ENCODE results near the gene BTBD1. TPM values are rescaled to one million over a fixed set of nuclear protein-coding genes. Genes with fewer than 3 reads are reported as not detected.

The BTBD1 gene
- polyA plus RNA-seq, 5 donors: 56.9 to 77.3 (median 66.1) TPM

Other genes starting within 250 kb of the BTBD1 start
- gene HOMER2, start 114.5 kb downstream of the BTBD1 start, polyA plus RNA-seq (ENCODE audit: insufficient read depth in 1 of 5, insufficient read length in 5 of 5, low replicate concordance in 1 of 5): 10 to 100 TPM; 14.7 to 23.0 (median 19.1) TPM
- gene RAMAC, start 81.0 kb downstream of the BTBD1 start, polyA plus RNA-seq (ENCODE audit: insufficient read depth in 1 of 5, insufficient read length in 5 of 5, low replicate concordance in 1 of 5): 10 to 100 TPM; 31.8 to 39.7 (median 33.7) TPM
- gene C15orf40, start 55.6 kb downstream of the BTBD1 start, polyA plus RNA-seq (ENCODE audit: insufficient read depth in 1 of 5, insufficient read length in 5 of 5, low replicate concordance in 1 of 5): 10 to 100 TPM; 17.5 to 24.4 (median 22.8) TPM
- gene TM6SF1, start 40.4 kb upstream of the BTBD1 start, polyA plus RNA-seq (ENCODE audit: insufficient read depth in 1 of 5, insufficient read length in 5 of 5, low replicate concordance in 1 of 5): 1 to 10 TPM; 2.7 to 5.0 (median 3.7) TPM
- gene HDGFL3, start 140.6 kb upstream of the BTBD1 start, polyA plus RNA-seq (ENCODE audit: insufficient read depth in 1 of 5, insufficient read length in 5 of 5, low replicate concordance in 1 of 5): 100 to 1,000 TPM in 3 of 5 donors, 10 to 100 TPM in 2; 80.7 to 117 (median 101) TPM
- gene BNC1, start 217.4 kb upstream of the BTBD1 start, polyA plus RNA-seq (ENCODE audit: insufficient read depth in 1 of 5, insufficient read length in 5 of 5, low replicate concordance in 1 of 5): 1 to 10 TPM in 3 of 5 donors, under 1 TPM in 2; 0.55 to 1.7 (median 1.4) TPM